WI38 (cell line): ENCODE measurements around the gene CEP72.

Experiments
- H3K4me3 ChIP-seq: 2 replicates; pipeline ENCODE4 v1.5.1; 2011; ENCODE audit warnings: low read depth, mild to moderate bottlenecking, control low read depth, low read length
- TF ChIP-seq, protein P1 (sequence below): IDR thresholded peaks from 2 replicates; pipeline ENCODE4 v1.5.1; 2012; ENCODE audit warnings: low read depth, mild to moderate bottlenecking, control low read depth, low read length

Gene CEP72

DNA sequence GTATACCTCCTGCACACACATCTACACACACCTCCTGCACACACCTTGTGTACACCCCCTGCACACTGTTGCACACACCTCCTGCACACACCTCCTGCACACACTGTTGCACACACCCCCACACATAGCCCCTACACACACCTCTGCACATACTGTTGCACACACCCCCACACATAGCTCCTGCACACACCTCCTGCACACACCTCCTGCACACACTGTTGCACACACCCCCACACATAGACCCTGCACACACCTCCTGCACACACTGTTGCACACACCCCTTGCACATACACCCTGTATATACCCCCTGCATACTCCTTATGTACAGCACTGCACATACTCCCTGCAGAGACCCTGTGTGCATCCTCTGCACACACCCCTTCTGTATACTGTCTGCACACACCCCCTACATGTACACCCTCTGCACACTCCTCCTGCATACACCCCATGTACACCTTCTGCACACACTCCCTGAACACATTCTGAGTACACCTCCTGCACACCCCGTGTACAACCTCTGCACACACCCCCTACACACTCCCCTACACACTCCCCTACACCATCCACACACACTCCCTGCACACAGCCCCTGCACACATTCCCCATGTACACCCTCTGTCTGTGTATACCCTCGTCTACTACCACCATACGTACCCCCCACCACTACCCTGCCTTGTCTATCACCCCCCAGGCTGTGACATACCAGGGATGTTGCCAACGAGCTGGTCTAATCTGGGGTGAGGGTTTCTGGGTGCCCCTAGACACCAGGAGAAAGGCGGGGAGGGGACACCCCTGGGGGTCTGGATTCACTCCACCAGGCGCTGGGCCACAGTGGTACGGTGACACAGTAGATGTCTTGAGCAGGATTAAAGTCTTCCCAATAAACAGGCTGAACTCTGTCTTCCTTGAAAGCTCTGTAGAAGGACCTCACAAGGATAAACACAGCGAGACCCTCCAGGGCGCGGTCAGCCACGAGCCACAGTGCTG lies 1.1 kb upstream of the CEP72 start:
- TF ChIP-seq, protein P1, sequence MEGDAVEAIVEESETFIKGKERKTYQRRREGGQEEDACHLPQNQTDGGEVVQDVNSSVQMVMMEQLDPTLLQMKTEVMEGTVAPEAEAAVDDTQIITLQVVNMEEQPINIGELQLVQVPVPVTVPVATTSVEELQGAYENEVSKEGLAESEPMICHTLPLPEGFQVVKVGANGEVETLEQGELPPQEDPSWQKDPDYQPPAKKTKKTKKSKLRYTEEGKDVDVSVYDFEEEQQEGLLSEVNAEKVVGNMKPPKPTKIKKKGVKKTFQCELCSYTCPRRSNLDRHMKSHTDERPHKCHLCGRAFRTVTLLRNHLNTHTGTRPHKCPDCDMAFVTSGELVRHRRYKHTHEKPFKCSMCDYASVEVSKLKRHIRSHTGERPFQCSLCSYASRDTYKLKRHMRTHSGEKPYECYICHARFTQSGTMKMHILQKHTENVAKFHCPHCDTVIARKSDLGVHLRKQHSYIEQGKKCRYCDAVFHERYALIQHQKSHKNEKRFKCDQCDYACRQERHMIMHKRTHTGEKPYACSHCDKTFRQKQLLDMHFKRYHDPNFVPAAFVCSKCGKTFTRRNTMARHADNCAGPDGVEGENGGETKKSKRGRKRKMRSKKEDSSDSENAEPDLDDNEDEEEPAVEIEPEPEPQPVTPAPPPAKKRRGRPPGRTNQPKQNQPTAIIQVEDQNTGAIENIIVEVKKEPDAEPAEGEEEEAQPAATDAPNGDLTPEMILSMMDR = no peak
- H3K4me3 ChIP-seq = peak overlapping the region; percentile 73

DNA sequence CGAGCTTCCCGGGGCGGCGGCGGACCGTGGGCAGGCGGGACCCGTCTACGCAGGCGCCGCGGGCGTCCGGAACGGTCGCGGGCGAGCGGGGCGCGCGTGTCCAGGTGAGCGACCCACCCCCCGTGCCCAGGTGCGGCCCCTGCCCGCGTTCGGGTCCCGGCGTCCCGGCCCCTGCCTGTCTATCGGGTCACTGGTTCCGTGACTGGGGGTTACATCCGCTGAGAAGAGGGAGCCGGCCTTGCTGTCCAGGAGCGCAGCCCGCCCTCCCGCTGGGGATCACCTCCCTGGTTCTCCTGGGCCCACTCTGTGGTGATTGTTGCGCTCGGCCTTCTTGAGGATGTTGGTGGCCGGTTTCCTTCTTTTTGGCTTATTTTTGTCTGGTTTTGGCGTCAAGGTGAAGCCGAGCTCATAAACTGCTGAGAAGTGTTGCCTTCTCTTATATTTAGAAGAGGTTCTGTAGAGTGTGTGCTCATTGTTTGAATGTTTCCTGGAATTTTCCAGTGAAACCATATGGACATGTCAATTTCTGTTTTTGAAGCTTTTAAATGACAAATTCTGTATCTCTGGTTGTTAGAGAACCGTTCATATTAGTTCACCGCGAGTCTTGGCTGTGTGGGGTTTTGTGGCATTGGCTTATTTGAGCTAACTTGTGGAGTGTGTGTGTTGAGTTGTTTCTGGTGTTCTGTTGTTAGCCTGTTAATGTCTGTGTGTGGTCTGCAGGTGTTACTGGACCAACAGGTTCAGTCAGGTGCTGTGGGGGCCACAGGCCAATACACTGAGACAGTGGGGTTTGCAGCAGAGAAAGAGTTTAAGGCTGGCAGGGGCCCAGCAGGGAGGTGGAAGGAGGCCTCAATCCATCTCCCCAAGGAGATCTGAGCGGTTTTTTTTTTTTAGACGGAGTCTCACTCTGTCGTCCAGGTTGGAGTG lies 621 bp downstream of the CEP72 start:
- peak overlapping the region; percentile 73 for H3K4me3 ChIP-seq
- TF ChIP-seq, protein P1 = no peak

DNA sequence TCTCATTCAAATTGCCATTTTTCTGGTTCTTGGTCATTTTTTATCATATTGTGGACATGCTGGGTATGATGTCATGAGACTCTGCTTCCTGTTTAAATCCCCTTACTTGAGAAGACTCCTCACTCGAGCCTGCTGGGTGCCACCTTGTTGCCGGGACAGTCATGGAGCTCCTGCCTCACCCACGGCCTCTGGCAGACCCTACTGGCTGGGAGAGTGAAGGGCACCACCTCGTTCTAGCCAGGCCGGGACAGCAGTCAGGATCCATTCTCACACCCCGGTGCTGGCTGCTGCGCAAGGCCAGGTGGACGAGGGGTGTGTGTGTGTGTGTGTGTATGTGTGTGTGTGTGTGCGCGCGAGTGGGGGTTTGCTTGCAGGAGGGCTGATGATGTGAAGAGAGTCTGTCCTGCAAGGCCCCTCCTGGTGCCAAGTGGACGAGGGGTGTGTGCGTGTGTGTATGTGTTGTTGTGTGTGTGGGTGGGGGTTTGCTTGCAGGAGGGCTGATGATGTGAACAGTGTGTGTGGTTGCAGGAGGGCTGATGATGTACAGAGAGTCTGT lies 4.4 kb downstream of the CEP72 start:
- TF ChIP-seq, protein P1 = no peak
- H3K4me3 ChIP-seq = no peak overlapping the region

DNA sequence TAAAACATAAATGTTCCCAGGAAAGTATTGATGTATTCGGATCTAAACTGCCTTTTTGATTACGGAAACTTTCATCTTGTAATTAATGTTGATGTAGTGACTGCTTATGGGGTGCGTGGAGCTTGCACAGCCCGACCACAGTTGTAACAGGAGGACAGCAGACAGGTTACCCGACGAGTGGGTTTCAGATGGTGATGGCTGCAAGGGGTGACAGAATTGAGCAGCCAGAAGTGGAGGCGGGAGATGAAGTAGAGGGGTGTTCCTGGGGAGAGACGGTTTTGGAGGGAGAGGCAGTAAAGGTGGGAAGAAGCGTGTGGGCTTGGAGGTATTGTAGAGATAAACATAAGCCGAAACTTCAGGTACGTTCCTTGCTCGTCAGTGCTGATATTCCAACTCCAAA lies 5.8 kb downstream of the CEP72 start:
- H3K4me3 ChIP-seq = no peak overlapping the region
- TF ChIP-seq, protein P1 = no peak

DNA sequence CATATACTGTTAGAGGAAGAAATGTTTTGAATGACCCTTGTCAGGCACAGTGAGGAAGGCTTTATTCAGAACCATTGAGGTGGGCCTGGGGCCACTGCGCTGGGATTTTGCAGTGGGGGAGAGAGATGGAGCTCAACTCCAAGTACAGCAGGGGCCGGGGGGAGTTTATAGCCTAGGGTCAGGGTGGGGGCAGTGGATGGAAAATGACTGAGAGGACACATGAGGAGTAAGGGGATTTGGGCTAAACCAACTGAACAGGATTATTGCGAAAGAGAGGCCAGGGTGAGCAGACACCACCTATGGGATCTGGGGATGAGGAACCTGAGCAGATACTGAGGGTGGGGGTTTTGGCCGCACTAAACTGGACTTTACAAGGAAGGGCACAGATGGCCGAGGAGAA lies 6.3 kb downstream of the CEP72 start:
- TF ChIP-seq, protein P1 = no peak
- no peak overlapping the region for H3K4me3 ChIP-seq

DNA sequence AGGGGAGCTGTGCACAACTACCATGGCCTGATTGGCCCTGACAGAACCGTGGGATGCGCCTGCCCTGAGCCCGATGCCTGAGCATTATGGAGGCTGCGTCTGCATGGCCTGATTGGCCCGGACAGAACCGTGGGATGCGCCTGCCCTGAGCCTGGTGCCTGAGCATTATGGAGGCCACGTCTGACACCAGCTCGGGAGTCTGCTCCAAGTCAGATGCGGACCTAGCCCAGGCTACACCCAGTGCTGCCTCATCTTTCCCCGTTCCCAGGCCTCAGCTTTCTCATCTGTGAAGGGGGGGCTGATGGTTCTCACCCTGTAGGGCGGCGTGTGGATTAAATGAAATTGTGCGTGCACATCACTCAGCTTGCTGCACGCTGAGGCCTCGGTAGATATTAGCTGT lies 7.3 kb downstream of the CEP72 start:
- no peak overlapping the region for H3K4me3 ChIP-seq
- TF ChIP-seq, protein P1 = no peak
